Activated naive CD8-positive, alpha-beta T cell treated with anti-CD3 and anti-CD28 coated beads, Interleukin-2, amount 50 U/mL, for 16 hours (primary cell): ENCODE results near the gene ARMC8.

Experiments used
- DNase-seq: peaks from one replicate; pipeline ENCODE4 v3.0.0-alpha.2; 2020; ENCODE audit warnings: low read depth, low spot score

The ARMC8 gene

DNA sequence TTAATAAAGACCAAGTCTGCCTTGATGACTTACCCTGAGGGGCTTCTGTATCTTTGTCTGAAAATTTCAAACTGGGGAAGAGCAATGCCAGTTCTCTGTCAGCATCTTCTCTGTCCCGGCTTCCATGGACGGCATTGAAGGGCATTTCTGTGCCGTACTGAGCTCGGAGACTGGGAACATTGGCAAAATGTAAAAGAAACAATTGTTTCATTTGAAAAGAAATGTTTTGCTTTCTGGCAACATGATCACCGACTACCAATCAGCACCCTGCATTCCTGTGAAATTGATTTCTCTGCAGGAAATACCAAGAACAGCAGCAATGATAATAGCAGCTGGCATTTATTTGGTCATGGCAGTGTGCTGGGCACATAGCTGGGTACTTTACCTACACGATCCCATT is 116.4 kb downstream of the ARMC8 start:
- no peak for DNase-seq

DNA sequence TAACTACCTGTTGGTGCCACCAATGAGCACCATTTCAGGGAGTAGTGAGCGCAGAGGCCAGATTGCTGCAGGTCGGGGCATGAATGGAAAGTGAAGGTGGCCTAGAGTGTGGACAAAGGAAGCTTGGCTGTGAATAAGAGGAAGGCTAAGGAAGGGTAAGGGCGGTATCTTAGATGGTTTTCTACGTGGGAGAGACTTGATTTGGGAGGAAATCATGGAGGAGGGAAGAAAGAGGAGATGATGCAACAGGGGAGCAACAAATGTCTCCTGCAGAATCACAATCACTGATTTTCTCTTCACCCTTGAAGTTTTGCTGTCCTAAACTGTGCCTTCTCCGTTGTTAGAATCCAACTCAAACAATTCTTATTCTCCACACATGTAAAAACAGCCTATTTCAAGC is 120.8 kb downstream of the ARMC8 start:
- DNase-seq = no peak

DNA sequence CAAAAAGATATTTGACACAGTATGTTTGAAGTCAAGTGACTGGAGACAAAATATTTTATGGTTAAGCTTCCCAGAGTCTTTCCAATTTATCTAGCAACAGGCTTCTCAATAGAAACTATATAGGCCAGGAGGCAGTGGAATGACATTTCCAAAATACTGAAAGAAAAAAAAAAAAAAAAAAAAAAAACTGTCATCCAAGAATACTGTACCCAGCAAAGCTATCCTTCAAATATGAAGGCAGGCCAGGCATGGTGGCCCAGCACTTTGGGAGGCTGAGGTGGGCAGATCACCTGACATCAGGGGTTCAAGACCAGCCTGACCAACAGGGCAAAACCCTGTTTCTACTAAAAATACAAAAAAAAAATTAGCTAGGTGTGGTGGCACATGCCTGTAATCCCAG is 121.7 kb downstream of the ARMC8 start:
- DNase-seq = no peak

DNA sequence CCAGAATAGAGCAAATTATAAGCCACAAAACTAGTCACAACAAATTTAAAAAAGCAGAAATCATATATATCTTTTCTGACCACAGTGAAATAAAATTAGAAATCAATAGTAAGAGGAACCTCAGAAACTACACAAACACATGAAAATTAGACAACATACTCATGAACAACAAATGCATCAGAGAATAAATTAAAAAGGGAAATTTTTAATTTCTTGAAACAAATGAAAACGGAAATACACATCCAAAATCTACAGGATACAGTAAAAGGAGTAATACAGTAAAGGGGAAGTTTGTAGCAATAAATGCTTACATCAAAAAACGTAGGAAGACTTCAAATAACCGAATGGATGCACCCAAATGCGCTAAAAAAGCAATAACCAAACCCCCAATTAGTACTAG is 123.4 kb downstream of the ARMC8 start:
- no peak for DNase-seq

DNA sequence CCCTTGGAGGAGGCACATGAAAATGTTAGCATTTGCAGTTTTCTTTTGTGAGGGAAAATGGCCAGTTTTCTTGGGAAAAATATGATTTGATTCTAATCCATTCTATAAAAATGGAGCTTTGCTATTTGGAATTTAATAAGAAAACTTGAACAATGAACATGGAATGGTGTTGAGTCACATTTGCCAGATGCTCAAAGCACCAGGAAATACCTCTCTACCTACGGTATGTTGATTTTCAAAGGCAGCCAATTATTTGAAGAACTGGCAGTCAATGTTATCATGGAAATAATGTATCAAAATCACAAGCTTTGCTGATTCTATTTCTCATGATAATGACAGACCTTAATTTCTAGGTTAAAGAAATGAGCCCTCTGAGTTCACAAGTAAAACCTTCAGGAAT is 127.7 kb downstream of the ARMC8 start:
- DNase-seq = no peak

DNA sequence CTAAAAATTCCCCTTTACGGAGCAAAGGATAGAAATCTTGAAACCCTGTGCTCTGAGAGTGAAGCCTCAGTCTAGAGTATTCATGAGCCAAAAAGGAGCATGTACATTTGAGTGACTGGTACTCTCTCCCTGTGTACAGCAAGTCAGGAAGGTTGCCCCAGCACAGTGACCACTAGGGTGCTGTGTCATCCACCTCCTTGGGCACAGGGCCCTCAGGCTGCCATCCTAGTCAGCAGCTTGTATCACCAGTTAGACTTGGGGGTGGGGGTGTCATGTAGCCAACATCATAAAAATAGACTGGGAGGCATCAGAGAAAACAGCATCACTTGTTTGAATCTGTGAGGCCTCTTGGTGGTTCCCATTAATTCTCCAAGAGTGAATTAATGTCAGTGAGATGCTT is 130.6 kb downstream of the ARMC8 start:
- no peak for DNase-seq

DNA sequence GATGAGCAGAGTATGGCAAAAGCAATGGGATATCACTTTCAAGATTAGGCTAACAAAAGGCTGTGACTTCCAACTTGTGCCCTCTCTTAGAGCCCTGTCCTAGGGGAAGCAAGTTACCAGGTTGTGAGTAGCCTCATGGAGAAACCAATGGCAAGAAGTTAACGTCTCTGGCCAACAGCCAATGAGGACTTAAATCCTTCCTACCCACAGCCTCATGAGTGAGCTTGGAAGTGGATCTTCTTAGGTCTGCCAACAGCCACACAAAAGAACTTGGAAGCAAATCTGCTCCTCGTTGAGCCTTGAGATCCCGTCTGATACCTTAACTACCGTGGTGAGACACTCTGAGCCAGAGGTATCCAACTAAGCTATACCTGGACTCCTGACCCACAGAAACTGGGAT is 136.9 kb downstream of the ARMC8 start:
- no peak for DNase-seq

DNA sequence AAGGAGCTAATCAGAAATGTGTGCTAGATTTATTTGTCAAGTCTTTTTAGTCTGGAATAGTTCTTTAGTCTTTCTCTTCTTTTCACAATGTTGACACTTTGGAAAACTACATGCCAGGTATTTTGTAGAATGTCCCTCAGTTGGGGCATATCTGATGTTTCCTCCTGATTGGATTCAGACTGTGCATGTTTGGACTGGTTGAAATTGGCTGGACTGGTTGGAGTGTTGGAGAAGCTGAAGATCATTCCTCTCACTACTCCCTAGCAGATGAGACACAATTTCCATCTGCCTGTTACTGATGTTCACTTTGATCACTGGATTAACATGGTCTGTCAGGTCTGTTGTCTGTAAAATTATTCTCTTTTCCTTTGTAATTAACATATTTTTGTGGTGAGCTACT is 138.9 kb downstream of the ARMC8 start:
- DNase-seq = no peak

DNA sequence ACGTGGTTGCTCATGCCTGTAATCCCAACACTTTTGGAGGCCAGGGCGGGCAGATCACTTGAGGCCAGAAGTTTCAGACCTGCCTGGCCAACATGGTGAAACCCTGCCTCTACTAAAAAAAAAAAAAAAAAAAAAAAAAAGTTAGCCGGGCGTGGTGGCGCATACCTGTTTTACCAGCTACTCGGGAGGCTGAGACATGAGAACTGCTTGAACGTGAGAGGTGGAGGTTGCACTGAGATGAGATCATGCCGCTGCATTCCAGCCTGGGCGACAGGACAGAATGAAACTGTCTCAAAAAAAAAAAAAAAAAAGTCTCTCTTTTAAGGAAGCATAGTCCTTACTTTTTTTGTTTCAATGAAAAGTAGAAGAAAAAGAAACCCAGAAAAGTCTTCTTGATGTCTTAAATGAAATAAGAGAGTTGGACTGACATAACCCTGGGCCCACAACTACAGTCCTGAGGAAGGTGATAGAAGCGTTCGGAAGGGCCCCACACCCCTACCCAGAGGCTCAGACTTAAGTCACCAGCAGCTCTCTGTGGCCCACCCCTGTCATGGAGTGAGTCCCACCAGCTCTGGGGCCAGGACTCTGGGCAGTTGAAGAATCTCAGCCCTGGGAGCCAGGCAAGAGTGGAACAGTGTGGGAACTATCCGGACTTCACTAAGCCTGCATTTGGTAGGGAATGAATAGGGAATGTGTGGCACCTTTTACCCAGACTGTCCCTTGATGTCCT is 139.9 kb downstream of the ARMC8 start:
- DNase-seq = no peak

DNA sequence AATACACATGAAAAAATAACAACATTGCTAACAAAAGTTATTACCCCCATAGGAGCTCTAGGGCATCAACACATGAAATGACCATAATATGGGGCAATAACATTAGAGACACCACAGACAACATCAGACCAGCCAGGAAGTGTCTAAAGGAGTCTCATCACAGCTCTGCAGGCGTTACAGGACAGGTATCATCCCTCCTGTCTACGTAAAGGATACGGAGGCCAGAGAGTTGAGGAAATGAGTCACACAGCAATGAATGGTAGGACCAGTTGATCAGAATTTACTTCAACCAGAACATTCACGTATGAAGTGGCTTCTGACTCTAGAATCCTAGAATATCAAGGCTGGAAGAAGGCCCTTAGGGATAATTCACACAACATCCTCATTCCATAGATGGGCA is 140.7 kb downstream of the ARMC8 start:
- DNase-seq = no peak

DNA sequence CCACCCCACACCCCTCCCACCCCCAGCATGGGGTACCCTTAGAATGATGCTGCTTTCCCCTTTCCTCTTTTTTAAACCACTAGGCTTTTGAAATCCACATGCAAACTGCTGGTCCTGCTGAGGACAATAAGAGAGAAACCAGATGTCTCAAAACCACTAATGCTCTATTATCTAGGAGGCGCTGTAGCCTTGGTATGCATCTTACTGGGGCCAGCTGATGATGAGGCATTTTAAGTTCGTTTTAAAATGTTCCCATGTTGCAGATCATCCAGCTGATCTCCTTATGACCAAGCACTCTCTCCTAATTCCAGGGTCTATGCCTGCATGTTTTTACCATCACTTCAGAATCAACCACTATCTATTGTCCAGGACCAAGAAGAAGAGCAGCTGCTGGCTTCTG is 141.2 kb downstream of the ARMC8 start:
- DNase-seq = no peak

DNA sequence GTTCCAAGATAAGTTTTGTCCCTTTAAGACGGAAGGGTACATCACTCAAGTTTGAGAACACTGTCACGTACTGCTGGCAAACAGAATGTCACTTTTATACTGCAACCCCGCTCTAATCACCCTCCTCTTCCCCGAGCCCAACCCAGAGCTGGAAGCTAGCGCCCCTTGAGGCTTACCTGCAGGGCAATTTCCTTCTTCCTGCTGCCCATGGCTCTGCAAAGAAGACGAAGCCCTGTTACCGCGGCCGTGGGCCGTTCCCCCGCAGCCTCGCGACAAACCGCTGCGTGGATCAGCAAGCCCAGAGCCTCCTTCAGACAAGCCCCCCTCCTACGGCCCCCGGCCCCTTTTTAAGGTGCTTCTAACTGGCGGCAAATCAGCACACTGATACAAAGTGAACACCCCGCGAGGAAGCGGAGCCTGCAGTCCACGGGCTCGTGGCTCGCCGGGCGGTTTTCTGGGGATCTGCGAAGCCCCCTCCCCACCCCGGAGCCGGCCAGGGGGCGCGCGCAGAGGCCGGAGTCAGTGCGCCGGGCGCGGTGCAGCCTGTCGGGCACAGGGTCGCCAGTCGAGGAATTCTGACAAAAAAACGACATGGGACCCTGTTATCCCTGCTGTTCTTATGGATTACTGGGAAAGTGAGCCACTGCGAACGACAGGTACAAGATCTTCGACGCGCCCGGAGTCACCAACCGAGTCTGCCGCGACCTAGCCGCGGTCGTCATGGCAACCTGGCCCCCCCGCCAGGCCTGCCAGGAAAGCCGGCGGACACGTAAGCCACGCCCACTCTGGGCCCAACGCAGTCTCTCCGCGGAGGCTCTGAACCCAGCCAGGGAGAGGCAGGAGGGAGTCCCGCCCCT is 142.3 kb downstream of the ARMC8 start, which contains the start of gene NME9:
Gene NME9 (minus strand): TSS at position 725 of the 857 bp plus-strand sequence. CDS start 516 bp downstream, at position 209.
- DNase-seq = peak; percentile 73

DNA sequence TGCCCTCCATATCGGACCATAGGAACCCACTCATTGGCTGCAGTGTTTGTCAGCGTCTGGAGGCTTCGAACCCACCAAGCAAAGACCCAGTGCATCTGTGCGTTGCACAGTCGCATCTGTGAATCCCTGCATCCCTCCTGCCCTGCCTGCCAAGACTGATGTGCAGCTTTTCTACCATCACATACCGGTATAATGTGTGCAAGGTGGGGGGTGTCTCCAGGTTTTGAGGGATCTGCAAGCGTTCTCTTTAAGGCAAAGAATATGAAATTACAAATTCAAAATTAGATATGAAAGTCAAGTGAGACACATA is 142.8 kb downstream of the ARMC8 start:
- no peak for DNase-seq

DNA sequence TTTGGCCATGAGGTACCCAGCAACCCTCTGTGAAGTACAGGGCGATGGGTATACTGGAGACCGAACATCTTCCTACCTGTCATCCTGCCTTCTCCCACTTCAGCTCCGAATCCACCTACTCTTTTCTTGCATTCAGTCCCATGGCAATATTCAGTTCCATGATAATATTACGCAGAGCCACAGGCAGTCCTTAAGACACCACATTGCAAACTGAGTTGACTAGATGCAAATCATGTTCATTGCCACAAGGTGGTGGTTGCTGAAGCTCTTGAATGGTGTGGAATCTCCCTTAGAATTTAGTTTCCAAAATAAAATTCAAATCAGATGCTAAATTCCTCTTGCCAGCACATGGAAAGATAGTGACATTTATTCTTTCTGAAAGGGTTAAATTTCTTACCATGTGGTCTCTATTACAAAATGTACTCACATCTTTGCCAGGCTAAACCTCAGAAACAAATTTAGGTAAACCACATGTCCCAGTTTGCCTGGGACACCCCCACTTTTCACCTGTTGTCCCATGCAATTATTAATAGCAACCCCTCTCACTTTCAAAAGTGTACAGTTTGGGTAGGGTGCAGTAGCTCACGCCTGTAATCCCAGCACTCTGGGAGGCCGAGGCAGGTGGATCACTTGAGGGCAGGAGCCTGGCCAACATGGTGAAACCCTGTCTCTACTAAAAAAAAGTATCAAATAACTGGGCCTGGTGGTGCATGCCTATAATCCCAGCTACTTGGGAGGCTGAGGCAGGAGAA is 144.2 kb downstream of the ARMC8 start:
- DNase-seq = no peak

DNA sequence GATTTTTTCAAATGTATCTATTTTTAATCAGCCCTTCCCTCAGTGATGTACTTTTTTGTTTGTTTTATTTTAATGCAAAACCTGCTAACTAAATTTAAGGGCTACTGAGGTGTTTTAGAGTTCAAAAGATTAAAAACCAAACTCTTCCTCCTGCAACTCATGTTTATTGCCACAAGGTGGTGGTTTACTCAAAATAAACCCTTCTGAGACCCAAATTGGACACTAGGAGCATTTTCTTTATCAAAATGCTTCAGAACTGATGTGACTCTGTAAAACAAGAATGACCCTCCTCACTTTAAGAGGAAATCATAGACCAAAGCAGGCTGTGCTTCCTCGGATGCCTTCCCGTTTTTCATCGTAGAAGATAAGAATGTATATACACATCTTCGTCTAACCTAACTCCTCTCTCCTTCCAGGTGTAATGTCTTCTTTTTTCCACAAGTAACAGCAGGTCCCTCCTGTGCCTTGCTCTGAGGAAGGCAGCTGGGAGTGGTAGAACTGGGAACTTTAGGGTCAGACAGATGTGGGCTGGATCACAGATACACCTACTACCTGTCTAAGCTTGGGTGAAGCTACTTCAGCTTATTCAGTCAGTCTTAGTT is 145.5 kb downstream of the ARMC8 start:
- no peak for DNase-seq

DNA sequence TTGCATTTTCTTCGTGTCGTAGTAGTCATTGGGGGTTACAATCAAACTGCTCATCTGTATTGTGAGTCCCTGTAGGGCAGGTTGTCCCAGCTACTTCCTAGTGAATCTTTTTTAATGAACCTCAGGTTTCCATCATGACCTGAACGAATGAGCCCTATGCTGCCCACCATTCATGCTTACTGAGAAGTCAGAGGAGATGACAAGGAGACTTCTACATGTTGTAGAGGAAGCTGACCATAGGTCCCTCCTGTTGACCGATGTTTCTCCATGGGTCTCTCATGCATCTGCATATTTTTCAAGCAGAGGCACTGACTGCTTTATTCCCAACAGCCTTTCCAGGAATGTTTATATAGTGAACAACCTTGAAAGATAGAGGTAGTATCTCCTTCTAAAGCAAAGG is 147.5 kb downstream of the ARMC8 start:
- no peak for DNase-seq

DNA sequence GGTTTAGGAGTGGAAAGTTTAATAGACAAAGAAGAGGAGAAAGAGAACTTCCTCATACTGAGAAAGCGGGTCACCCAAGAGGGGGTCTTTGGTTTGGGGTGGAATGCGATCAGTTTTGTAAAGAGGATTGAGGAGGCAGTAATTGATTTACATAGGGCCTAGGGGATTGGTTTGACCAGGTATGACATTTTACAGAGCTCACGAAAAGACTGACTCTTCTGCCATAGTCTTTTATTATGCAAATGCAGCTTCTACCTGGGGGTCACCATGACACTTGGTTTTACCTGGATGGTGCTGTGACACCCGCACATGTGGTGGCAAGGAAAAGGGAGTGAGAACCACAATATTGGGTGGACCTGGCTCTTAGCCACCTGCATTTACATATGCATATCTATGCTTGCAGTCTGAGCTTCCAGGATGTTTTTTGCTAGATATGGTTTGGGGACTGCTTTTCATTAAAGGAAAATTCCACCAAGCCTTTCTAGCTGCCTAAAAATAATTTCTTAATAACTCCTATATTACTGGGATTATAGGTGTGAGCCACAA is 149.4 kb downstream of the ARMC8 start:
- DNase-seq = no peak

DNA sequence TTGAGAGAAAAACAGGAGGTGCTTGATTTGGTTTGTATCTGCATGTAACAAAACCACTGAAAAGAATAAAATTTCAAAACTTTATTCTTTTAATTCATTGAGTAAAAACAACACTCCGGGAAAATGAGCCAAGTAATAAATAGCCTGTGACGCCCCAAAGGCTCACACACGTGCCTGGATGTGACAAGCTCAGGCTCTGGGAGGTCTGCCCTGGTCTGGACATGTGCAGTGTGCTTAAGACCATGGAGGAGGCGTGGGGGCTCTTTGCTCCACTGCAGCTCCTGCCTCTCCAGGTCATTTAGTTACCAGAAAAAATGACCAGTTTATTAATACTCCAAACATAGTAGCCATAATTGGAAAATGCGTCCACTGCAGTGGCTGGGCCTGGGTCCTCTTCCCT is 151.1 kb downstream of the ARMC8 start:
- DNase-seq = no peak

DNA sequence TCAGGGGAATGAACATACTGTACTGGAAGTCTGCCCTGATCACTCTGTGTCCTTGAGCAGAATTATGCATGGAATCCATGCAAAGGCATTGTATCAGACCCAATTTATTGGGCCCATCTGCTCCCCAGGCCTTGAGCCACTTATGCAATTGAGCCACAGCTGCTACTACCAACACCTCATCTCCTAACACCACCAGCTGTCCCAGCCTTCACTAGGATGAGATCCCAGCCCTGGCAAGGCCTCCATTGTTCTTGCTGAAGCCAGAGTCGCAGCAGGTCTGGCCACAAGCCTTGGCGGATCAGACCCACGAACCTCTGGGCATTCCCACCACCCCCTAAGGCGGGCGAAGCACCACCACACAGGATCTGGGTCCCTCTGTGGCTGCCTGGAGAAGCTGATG is 151.7 kb downstream of the ARMC8 start:
- DNase-seq = no peak

DNA sequence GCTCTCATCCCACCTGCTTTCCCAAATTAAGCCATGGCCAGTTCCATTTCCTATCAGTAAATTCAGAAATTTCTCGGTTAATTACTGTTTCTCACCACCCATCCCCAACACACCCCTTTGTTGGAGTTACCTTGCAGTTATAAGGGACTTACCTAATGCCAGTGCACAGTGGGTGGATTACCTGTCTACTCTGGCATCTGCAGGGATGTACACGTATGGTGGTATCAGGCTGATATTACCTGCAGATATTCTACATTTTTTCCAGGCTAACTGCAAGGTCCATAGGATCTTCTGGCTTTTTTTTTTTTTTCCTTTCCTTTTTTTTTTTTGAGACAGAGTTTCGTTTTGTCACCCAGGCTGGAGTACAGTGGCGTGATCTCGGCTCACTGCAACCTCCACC is 153.4 kb downstream of the ARMC8 start:
- no peak for DNase-seq

DNA sequence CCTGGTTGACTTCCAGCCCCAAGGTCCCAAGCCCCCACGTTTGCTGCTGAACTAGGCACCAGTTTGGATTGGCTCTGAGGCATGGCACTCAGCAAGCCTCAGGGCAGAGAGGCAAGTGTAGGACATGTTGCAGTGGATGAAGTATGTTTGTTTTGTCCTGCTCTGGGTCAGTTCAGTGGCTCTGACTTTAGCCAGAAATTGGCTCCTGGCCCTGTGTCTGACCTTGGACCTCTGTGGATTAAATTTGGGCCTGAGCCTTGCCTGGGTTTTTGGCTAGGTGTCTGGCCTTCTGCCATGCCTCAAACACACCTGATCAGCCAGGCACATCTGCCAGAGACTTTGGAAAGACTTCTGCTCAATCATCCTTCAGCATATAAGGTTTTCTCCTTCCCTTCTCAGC is 157.7 kb downstream of the ARMC8 start:
- DNase-seq = no peak
